Common myeloid progenitor, CD34-positive (primary cell): ENCODE data around the gene KCNN2. TPM values are rescaled to one million over a fixed set of nuclear protein-coding genes. Genes with fewer than 3 reads are reported as not detected.

Source experiments
- CTCF ChIA-PET: fragments of 350-600 bp; sonication (Branson Sonifier 250); formaldehyde crosslinking; loops from one replicate; lab custom pipeline; 2021; ENCODE audit warnings: antibody characterized with exemption; lab: Charles Lee
- POLR2A ChIA-PET: fragments of 350-600 bp; sonication (Branson Sonifier 250); formaldehyde crosslinking; loops from one replicate; lab custom pipeline; 2021; ENCODE audit warnings: antibody characterized with exemption; lab: Charles Lee
- DNase-seq, 3 donors: peaks; one replicate each; pipeline versions ENCODE4 v3.0.0 to v3.0.0-alpha.2; 2013
- H3K27ac ChIP-seq, 2 experiments: 1 replicate in 1 of 2; 2 replicates in 1 of 2; pipeline ENCODE4 v1.7.0; 2013; ENCODE audit warnings: inconsistent platforms in 2 of 2, low read length in 2 of 2, mild to moderate bottlenecking in 2 of 2, low read depth in 1 of 2, moderate library complexity in 1 of 2; ENCODE audit not compliant: severe bottlenecking in 2 of 2, insufficient read depth in 1 of 2, poor library complexity in 1 of 2
- H3K27me3 ChIP-seq, 5 experiments: replicated peaks in 2 of 5; 1 replicate in 3 of 5; 2 replicates in 2 of 5; pipeline versions ENCODE4 v1.6.1 to v1.7.0; 2013; ENCODE audit warnings: low read length in 4 of 5, mild to moderate bottlenecking in 2 of 5, moderate library complexity in 2 of 5, inconsistent platforms in 1 of 5; ENCODE audit not compliant: insufficient read depth in 5 of 5, control insufficient read depth in 4 of 5
- H3K36me3 ChIP-seq, 4 experiments: 1 replicate in 2 of 4; 2 replicates in 2 of 4; pipeline versions ENCODE4 v1.6.1 to v1.7.0; 2013; ENCODE audit warnings: low read length in 3 of 4, control low read depth in 1 of 4, mild to moderate bottlenecking in 1 of 4; ENCODE audit not compliant: control insufficient read depth in 4 of 4, insufficient read depth in 4 of 4
- H3K4me1 ChIP-seq, 4 experiments: 1 replicate in 3 of 4; 2 replicates in 1 of 4; pipeline versions ENCODE4 v1.6.1 to v1.7.1; 2013; ENCODE audit warnings: low read length in 3 of 4, mild to moderate bottlenecking in 3 of 4, control low read depth in 1 of 4, inconsistent platforms in 1 of 4, moderate library complexity in 1 of 4; ENCODE audit not compliant: control insufficient read depth in 4 of 4, insufficient read depth in 4 of 4; ENCODE audit errors: control extremely low read depth in 1 of 4
- H3K4me3 ChIP-seq, 7 experiments: 1 replicate in 4 of 7; 2 replicates in 3 of 7; pipeline versions ENCODE4 v1.5.1 to v1.7.0; 2013; ENCODE audit warnings: mild to moderate bottlenecking in 7 of 7, low read length in 6 of 7, moderate library complexity in 6 of 7, inconsistent platforms in 2 of 7, low read depth in 2 of 7, control low read depth in 1 of 7; ENCODE audit not compliant: insufficient read depth in 4 of 7, control insufficient read depth in 1 of 7; ENCODE audit errors: extremely low read depth in 1 of 7
- H3K9me3 ChIP-seq, 5 experiments: 1 replicate in 4 of 5; 2 replicates in 1 of 5; pipeline versions ENCODE4 v1.6.1 to v1.7.1; 2013; ENCODE audit warnings: low read length in 4 of 5, mild to moderate bottlenecking in 2 of 5, inconsistent platforms in 1 of 5, low read depth in 1 of 5, moderate library complexity in 1 of 5; ENCODE audit not compliant: control insufficient read depth in 4 of 5, insufficient read depth in 2 of 5; ENCODE audit errors: control extremely low read depth in 1 of 5
- WGBS: methylation state at CpG from one replicate; pipeline ENCODE4 v1.1.5; 2013; ENCODE audit not compliant: insufficient coverage; 5-methylcytosine and 5-hydroxymethylcytosine counted together
- polyA plus RNA-seq: library from polyadenylated mRNA; unstranded; fragments of 120-200 nt; gene quantifications from one replicate; pipeline ENCODE4 v1.2.1, GENCODE V29; 2013

KCNN2 gene
- 0.01 TPM for polyA plus RNA-seq

DNA sequence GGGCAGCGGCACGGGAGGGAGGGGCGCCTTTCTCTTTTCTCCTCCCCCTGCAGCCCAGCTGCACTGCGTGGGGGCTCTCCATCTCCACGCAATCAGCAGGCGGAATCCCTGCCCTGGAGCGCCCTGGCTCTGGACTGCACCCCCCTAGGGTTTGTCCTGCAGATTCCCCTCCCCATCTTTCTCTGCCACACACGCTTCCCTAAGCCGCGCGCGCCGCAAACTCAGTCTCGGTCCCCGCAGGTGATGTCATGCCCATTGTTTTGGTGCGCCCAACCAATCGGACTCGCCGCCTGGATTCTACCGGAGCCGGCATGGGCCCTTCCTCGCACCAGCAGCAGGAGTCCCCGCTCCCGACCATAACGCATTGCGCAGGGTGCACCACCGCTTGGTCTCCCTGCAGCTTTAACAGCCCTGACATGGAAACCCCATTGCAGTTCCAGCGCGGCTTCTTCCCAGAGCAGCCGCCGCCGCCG lies at the start of gene KCNN2:
Gene KCNN2, plus strand, starts transcription at position 347 of the 473 bp plus-strand sequence. Its CDS starts 70 bp downstream, at position 417.
- WGBS: 2% methylated on average over 33 of the region's 33 CpGs
- H3K4me1 ChIP-seq: peaks cover 0 to 26% (median 14%) of the 10 kb centered on the region in 4 experiments
- ChIA-PET POLR2A (no interaction called here), CTCF (no interaction called here)
- peak in 2 of 3 donors; percentile 39 to 60 for DNase-seq
- H3K36me3 ChIP-seq: no peaks in the 10 kb centered on the region
- no peak within 1 kb of the TSS for H3K27ac ChIP-seq
- H3K9me3 ChIP-seq: no peaks in the 10 kb centered on the region
- H3K27me3 ChIP-seq: peaks cover 11 to 81% (median 57%) of the 10 kb centered on the region in 5 experiments
- H3K4me3 ChIP-seq: peak within 1 kb of the TSS; percentile 7 to 70 (median 32)

- WGBS: no CpG with 5 or more reads among the region's 1 CpG
- ChIA-PET POLR2A (no interaction called here), CTCF (interaction anchor here (0.9 kb wide), 1 partner anchor 10 kb away, joined by 3 read pairs; no protein-coding TSS in a partner anchor)
- H3K4me1 ChIP-seq: no peaks in the 10 kb centered on the region
- no peak overlapping the region for H3K4me3 ChIP-seq
- H3K27ac ChIP-seq: no peak overlapping the region
- no peaks in the 10 kb centered on the region for H3K36me3 ChIP-seq
- no peaks in the 10 kb centered on the region for H3K27me3 ChIP-seq
- H3K9me3 ChIP-seq: no peaks in the 10 kb centered on the region
- DNase-seq: no peak
Measured at GRCh38 chr5:114312658-114313057, 49.2 kb upstream of the KCNN2 start.

DNA sequence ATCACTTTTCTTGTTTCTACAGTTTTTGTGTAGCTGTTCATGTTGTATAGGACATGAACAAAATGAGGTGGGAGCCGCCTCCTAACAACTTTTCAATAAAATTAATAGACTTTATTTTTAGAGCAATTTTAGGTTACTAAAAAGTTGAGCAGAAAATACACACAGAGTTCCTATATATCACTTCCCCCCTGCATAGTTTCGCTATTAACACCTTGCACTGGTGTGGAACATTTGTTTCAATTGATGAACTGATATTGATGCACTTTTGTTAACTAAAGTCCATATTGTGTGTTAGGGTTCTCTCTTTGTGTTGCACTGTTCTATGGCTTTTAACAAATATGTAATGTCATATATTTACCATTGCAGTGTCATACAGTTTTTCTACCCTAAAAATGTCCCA lies 47.8 kb upstream of the KCNN2 start:
- H3K27me3 ChIP-seq: peaks cover 0 to 2% (median 0%) of the 10 kb centered on the region in 5 experiments
- no peak overlapping the region for H3K4me3 ChIP-seq
- WGBS: no CpG with 5 or more reads among the region's 2 CpGs
- H3K9me3 ChIP-seq: no peaks in the 10 kb centered on the region
- H3K4me1 ChIP-seq: no peaks in the 10 kb centered on the region
- DNase-seq: no peak
- H3K36me3 ChIP-seq: no peaks in the 10 kb centered on the region
- no peak overlapping the region for H3K27ac ChIP-seq
- ChIA-PET POLR2A (no interaction called here), CTCF (no interaction called here)

- Histone ChIP-seq H3K27ac (no peak overlapping the region), H3K4me3 (no peak overlapping the region), H3K27me3 (peaks cover 0 to 2% (median 0%) of the 10 kb centered on the region in 5 experiments), H3K4me1 (no peaks in the 10 kb centered on the region), H3K9me3 (no peaks in the 10 kb centered on the region), H3K36me3 (no peaks in the 10 kb centered on the region)
- 56% methylated on average over 4 of the region's 4 CpGs for WGBS
- CTCF ChIA-PET: no interaction called here
- DNase-seq: peak in 1 of 3 donors; percentile 0
- POLR2A ChIA-PET: no interaction called here
Measured at GRCh38 chr5:114316167-114316566, 45.7 kb upstream of the KCNN2 start.

GRCh38 chr5:114317751-114318150 lies 44.1 kb upstream of the KCNN2 start:
- CTCF ChIA-PET: no interaction called here
- 89% methylated on average over 5 of the region's 6 CpGs for WGBS
- H3K9me3 ChIP-seq: no peaks in the 10 kb centered on the region
- peaks cover 0 to 2% (median 0%) of the 10 kb centered on the region in 5 experiments for H3K27me3 ChIP-seq
- DNase-seq: no peak
- no peaks in the 10 kb centered on the region for H3K36me3 ChIP-seq
- no peaks in the 10 kb centered on the region for H3K4me1 ChIP-seq
- H3K27ac ChIP-seq: no peak overlapping the region
- POLR2A ChIA-PET: no interaction called here
- H3K4me3 ChIP-seq: no peak overlapping the region

DNA sequence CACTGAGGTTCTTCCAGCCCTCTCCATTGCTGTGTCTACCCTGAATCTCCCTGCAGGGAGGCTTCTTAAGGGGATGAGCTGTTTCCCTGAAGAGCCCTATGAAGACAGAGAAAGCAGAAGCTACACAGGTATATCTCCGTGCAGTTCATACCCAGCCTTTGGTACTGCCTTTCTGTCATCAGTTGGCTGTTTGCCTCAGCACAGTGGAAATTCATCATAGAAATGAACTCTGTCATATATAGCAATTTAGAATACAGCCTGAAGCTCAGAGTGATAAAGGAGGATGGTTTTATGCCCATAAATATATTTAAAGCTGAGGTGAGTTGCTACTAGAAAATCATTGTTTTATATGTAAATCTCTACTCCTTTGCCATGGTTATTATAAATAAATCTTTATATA lies 42.6 kb upstream of the KCNN2 start:
- Histone ChIP-seq H3K27ac (no peak overlapping the region), H3K9me3 (no peaks in the 10 kb centered on the region), H3K27me3 (peaks cover 0 to 2% (median 0%) of the 10 kb centered on the region in 5 experiments), H3K4me1 (no peaks in the 10 kb centered on the region), H3K4me3 (no peak overlapping the region), H3K36me3 (no peaks in the 10 kb centered on the region)
- CTCF ChIA-PET: no interaction called here
- WGBS: 100% methylated on average over 1 of the region's 1 CpG
- DNase-seq: no peak
- POLR2A ChIA-PET: no interaction called here

DNA sequence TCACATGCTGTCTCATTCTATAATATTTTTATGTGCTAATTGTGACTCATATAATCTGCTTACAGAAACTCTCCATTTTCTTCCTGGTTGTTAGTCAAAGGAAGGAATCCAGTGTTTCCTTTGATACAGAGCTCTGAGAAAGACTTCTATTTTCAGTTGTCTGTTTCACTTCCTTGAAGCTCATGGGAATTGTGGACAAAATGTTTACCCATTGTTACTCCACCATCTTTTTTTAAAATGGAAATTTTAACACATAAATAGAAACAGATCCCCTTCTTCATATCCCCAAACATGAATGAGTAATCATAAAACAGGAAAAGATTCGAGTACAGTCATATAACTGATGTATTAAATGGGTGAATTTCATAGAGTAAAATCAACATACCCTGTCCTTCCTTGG lies 42.0 kb upstream of the KCNN2 start:
- POLR2A ChIA-PET: interaction anchor here (0.7 kb wide), 1 partner anchor 61 kb away, joined by 6 read pairs; no protein-coding TSS in a partner anchor
- no peak overlapping the region for H3K27ac ChIP-seq
- CTCF ChIA-PET: no interaction called here
- WGBS: no CpG with 5 or more reads among the region's 1 CpG
- no peak for DNase-seq
- H3K36me3 ChIP-seq: no peaks in the 10 kb centered on the region
- no peaks in the 10 kb centered on the region for H3K4me1 ChIP-seq
- H3K4me3 ChIP-seq: no peak overlapping the region
- H3K27me3 ChIP-seq: peaks cover 0 to 2% (median 0%) of the 10 kb centered on the region in 5 experiments
- H3K9me3 ChIP-seq: no peaks in the 10 kb centered on the region
